Psoas muscle (tissue), 8 donors: ENCODE results near the gene HIP1. TPM values are rescaled to one million over a fixed set of nuclear protein-coding genes. Genes with fewer than 3 reads are reported as not detected.
A peak's percentile ranks its signal among the peaks of the same experiment; 100 is the strongest.

Experiments used
- ATAC-seq, 4 donors: fragments of 200-7000 bp; cut with Tn5 transposase; one replicate each; pipeline ENCODE4 v1.9.1; 2020; ENCODE audit warnings: moderate library complexity in 3 of 4, mild to moderate bottlenecking in 2 of 4
- DNase-seq, 2 donors: peaks; one replicate each; pipeline ENCODE4 v3.0.0-alpha.2; 2020
- H3K27ac ChIP-seq: fragments of 200-600 bp; one replicate; pipeline ENCODE4 v1.8.0; 2022
- H3K27me3 ChIP-seq, 3 donors: fragments of 200-600 bp in 1 of 3; one replicate each; pipeline versions ENCODE4 v1.6.1 to v1.8.0; 2013 to 2022; ENCODE audit warnings: low read length in 2 of 3, mild to moderate bottlenecking in 2 of 3, moderate library complexity in 1 of 3; ENCODE audit not compliant: insufficient read depth in 3 of 3
- H3K36me3 ChIP-seq, 2 donors: fragments of 200-600 bp in 1 of 2; one replicate each; pipeline versions ENCODE4 v1.6.1 to v1.8.0; 2013 to 2022; ENCODE audit warnings: low read depth in 1 of 2, mild to moderate bottlenecking in 1 of 2, moderate library complexity in 1 of 2; ENCODE audit not compliant: insufficient read depth in 1 of 2
- H3K4me1 ChIP-seq: fragments of 200-600 bp; one replicate; pipeline ENCODE4 v1.8.0; 2022
- H3K4me3 ChIP-seq: fragments of 200-600 bp; one replicate; pipeline ENCODE4 v1.8.0; 2022; ENCODE audit warnings: mild to moderate bottlenecking
- H3K9me3 ChIP-seq: fragments of 200-600 bp; one replicate; pipeline ENCODE4 v1.8.0; 2022
- WGBS, 3 donors: extraction: QIAGEN DNeasy Blood & Tissue Kit; methylation state at CpG; one replicate each; pipeline versions ENCODE4 v1.1.6 to v1.1.7; 2013; 5-methylcytosine and 5-hydroxymethylcytosine counted together
- intact Hi-C, 2 donors: fragments of 100-400 bp; cut with DNase I; formaldehyde crosslinking; loops; one replicate each; pipeline versions ENCODE4 v1.11.0 to v1.14.2; 2022
- polyA plus RNA-seq, 3 donors: library from polyadenylated mRNA; stranded (reverse); fragments of 200-250 nt; gene quantifications; one replicate each; pipeline ENCODE4 v1.2.3, GENCODE V29; 2013
- total RNA-seq, 4 donors: library from RNA; stranded (reverse); fragmentation: NEBNext Ultra II Directional in 2 of 4; extraction: Animal tissue kit (Norgen Biotek cat#: 25700) in 2 of 4; gene quantifications; one replicate each; pipeline versions ENCODE4 v1.2.1 to v1.2.4, GENCODE V29; 2021 to 2023
- TF ChIP-seq, protein P1 (sequence below): fragments of 200-600 bp; IDR thresholded peaks from one replicate; pipeline ENCODE4 v1.8.0; 2022; ENCODE audit warnings: antibody characterized with exemption
- donor health status: healthy with polysubstance abuse.
- donor health status: DM: no; HTN: no; CAD: no; lungs with moderate emphysema.
- donor health status: Bipolar disorder and iron deficiency.
- donor health status: healthy.
- donor health status: DM: yes; HTN: yes; CAD: no.
- donor health status: DM: no; HTN: no; CAD: no.
- donor health status: DM: no; HTN: no; CAD: no.
- donor health status: DM: yes; HTN: yes; CAD: no.

The HIP1 gene
- total and polyA plus RNA-seq, 7 donors, result 2.5 to 11.9 (median 5.4) TPM

DNA sequence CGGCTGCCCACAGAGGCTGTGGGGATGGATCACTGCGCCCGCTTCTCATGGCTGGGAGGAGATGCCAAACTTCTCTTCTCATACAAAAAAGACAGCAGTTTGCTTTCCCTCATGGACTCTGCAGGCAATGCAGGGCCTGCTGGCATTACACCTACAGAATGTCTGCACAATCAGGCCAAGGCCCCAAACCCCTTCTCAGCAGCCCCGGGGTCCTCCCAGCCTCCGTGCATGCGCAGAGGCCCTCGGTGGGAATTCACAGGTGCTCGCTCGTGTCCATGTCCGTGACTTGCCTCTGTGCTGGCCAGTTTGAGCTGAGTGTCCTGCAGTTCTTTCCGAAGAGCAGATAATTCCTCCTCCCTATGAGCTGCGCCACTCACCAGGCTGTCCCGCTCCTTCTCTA lies 183.0 kb downstream of the HIP1 start:
- 94 to 98% (median 95%) methylated on average over 13 of the region's 13 CpGs for WGBS, 3 donors
- DNase-seq, result peak in 1 of 2 donors; percentile 28
- TF ChIP-seq, protein P1, sequence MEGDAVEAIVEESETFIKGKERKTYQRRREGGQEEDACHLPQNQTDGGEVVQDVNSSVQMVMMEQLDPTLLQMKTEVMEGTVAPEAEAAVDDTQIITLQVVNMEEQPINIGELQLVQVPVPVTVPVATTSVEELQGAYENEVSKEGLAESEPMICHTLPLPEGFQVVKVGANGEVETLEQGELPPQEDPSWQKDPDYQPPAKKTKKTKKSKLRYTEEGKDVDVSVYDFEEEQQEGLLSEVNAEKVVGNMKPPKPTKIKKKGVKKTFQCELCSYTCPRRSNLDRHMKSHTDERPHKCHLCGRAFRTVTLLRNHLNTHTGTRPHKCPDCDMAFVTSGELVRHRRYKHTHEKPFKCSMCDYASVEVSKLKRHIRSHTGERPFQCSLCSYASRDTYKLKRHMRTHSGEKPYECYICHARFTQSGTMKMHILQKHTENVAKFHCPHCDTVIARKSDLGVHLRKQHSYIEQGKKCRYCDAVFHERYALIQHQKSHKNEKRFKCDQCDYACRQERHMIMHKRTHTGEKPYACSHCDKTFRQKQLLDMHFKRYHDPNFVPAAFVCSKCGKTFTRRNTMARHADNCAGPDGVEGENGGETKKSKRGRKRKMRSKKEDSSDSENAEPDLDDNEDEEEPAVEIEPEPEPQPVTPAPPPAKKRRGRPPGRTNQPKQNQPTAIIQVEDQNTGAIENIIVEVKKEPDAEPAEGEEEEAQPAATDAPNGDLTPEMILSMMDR, result no peak
- peaks cover 2 to 64% of the 10 kb centered on the region in 2 donors for H3K36me3 ChIP-seq
- no peaks in the 10 kb centered on the region for H3K27me3 ChIP-seq
- H3K27ac ChIP-seq, result no peak overlapping the region
- no peaks in the 10 kb centered on the region for H3K9me3 ChIP-seq
- intact Hi-C loops, result loop anchor here in 1 of 2 donors (10.0 kb wide), 1 partner anchor 209 kb away; no protein-coding TSS in a partner anchor
- H3K4me3 ChIP-seq, result no peak overlapping the region
- H3K4me1 ChIP-seq, result no peaks in the 10 kb centered on the region
- no peak for ATAC-seq

- intact Hi-C loops, result no loop called here
- H3K9me3 ChIP-seq, result no peaks in the 10 kb centered on the region
- no peak for ATAC-seq
- H3K4me1 ChIP-seq, result no peaks in the 10 kb centered on the region
- H3K4me3 ChIP-seq, result no peak overlapping the region
- TF ChIP-seq, protein P1, result no peak
- no peaks in the 10 kb centered on the region for H3K27me3 ChIP-seq
- WGBS, 3 donors, result 73 to 80% (median 74%) methylated on average over 15 of the region's 15 CpGs
- peak in 1 of 2 donors; percentile 25 for DNase-seq
- H3K27ac ChIP-seq, result no peak overlapping the region
- peaks cover 0 to 64% of the 10 kb centered on the region in 2 donors for H3K36me3 ChIP-seq
Observed at GRCh38 chr7:75546237-75547015, 192.3 kb downstream of the HIP1 start.

DNA sequence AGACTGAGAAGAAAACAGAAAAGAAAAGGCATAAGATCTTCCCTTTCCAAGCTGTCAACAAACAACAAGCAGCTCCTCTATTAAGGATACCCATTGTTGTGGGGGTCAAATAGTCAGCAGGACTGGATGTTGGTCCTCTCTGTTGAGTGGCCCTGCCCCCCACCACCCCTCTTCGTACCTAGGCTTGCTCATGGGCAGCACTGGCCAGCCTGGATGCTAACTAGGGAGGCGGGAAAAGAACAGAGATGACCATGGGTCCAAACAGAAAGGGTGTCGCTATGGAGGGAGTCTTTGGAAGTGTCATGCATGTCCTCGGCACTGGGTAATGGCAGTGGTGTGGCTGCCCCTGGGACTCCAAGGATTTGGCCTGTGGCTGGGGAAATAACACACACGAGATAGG lies 201.0 kb downstream of the HIP1 start:
- ATAC-seq (no peak), DNase-seq (no peak)
- Histone ChIP-seq H3K27me3 (no peaks in the 10 kb centered on the region), H3K9me3 (no peaks in the 10 kb centered on the region), H3K36me3 (peaks cover 0 to 56% of the 10 kb centered on the region in 2 donors), H3K4me1 (no peaks in the 10 kb centered on the region), H3K27ac (no peak overlapping the region), H3K4me3 (no peak overlapping the region)
- intact Hi-C loops, result loop anchor here (10.0 kb wide), 2 partner anchors 227 to 487 kb away; no protein-coding TSS in a partner anchor
- TF ChIP-seq, protein P1, result no peak
- WGBS, 3 donors, result 81 to 95% (median 95%) methylated on average over 5 of the region's 5 CpGs

- H3K36me3 ChIP-seq, result peaks cover 0 to 55% of the 10 kb centered on the region in 2 donors
- DNase-seq, result no peak
- TF ChIP-seq, protein P1, result no peak
- intact Hi-C loops, result loop anchor here (10.0 kb wide), 2 partner anchors 228 to 488 kb away; no protein-coding TSS in a partner anchor
- H3K9me3 ChIP-seq, result no peaks in the 10 kb centered on the region
- no peak for ATAC-seq
- H3K27ac ChIP-seq, result no peak overlapping the region
- no peaks in the 10 kb centered on the region for H3K27me3 ChIP-seq
- no peak overlapping the region for H3K4me3 ChIP-seq
- WGBS, 3 donors, result 84 to 88% (median 86%) methylated on average over 18 of the region's 18 CpGs
- H3K4me1 ChIP-seq, result peaks cover 3% of the 10 kb centered on the region
Observed at GRCh38 chr7:75536940-75537538, 201.7 kb downstream of the HIP1 start.
